HG02610 (cell line): ENCODE data around the gene INPP5D.

Experiments
- ATAC-seq: cut with Tn5 transposase; IDR thresholded peaks from one replicate; pipeline ENCODE4 v1.9.1; 2021; ENCODE audit warnings: mild to moderate bottlenecking, moderate library complexity; ENCODE audit not compliant: unreplicated experiment

INPP5D gene

DNA sequence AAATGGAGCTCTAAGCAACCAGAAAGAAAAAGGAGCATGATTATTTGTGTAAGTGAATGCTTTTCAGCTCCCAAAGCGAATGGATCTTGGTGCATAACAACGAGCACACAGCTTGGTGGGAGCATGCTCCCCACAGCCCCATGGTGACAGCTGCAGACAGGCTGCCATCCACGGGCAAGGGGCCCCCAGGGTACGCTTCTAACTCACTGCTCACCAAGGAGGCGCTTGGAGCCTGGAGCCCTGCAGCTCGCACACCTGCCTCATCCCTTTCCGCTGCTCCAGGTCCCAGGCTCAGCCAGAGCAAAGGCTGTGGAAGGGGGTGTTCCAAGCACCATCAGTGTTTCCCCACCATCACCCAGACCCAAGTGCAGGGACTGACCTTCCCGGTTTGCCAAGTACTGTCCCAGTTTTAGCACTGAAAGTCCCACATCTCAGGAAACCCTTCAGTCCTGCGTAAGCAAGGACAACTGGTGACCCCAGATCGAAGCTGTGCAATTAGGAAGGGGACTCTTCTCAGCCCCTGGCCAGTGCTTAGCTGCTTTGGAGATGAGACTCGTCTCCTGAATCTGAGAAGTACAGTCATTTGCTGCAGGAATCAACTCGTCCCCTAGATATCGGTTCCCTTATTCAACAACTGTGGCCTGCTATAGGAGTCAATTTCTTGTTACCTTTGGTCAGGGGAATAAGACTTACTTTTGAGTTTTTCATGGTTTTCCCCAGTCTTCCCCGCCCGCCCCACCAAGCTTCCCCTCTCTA, 141.3 kb downstream of the INPP5D start:
- ATAC-seq, result no peak

DNA sequence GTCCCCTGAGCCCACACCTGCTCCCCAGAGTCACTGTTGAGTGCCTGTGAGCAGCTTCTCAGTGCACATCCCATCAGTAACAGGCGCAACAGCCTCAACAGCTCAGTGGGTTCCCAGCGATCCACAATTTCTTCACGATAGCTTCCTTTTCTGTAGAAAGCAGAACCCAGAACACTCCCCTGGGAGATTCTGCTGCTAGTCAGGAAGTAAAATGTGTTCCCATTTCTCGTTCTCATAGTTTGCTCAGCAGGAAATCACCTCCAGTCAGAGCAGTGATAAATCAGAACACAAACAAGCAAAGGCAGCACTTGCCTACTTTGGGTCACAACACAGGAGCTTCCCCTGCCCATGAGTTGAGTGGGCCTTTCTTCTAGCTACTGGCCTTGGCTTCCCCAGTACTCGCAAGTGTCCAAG, 142.4 kb downstream of the INPP5D start:
- peak; percentile 63 for ATAC-seq

DNA sequence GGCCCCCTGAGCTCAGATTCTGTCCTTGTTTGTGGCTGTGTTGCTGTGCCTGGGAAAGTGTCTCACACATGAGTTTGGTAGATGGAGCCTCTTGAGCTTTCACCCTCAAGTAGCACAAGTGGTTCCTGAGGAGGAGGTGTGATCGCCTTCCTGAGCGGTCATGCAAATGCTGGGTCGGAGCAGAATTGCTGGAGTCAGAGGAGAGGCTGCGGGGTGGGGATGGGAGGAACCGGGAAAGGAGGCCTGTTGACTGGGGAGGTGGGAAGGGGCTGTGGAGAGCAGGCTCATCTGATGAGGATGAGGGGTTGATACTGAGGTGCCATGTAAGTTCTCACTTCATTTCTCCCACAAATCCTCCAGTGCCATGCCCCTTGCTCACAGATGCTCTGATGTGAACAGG, 142.9 kb downstream of the INPP5D start:
- ATAC-seq, result no peak

DNA sequence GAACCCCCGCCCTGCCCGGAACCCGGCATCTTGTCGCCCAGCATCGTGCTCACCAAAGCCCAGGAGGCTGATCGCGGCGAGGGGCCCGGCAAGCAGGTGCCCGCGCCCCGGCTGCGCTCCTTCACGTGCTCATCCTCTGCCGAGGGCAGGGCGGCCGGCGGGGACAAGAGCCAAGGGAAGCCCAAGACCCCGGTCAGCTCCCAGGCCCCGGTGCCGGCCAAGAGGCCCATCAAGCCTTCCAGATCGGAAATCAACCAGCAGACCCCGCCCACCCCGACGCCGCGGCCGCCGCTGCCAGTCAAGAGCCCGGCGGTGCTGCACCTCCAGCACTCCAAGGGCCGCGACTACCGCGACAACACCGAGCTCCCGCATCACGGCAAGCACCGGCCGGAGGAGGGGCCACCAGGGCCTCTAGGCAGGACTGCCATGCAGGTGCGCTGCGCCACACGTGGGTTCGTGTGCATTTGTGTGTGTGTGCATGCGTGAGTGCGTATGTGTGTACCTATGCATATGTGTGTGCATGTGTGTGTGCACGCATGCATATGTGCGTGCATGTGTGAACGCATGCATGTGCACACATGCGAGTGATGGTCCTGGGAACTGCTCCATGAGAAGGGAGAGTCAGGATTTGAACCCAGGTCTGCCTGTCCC, 144.3 kb downstream of the INPP5D start:
- no peak for ATAC-seq

DNA sequence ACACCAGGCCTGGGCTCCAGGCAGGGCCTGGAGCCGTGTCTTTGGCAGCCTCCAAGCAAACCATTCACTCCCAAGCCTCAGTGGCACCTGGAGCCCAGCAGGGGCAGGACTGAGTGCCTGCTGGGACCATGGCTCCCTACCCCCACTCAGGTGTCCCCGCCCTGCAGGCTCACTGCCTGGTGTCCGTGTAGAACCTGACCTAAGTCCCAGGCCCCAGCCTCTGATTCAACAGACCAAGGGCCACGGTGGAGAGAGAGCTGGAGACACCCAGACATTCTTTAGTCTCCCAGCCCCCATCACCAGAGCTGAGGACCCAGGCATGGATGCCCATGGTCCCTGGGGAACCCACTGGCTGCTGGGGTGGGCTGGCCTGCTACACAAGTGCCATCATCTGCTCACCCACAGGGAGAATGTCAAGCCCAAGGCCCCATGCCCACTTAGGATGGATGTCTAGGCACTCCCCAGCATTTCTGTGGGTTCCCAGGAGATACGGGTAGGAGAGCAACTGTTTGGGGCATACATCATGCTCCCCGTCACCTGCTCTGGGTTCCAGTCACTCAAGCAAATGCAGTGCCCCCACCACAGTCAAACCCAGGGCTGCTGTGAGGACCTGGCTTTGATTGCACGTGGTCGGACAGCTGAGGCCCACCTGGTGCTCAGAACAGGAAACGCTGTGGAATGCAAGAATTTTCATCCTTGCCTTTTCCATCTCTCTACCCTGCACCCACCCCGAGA, 148.4 kb downstream of the INPP5D start:
- ATAC-seq, result no peak

DNA sequence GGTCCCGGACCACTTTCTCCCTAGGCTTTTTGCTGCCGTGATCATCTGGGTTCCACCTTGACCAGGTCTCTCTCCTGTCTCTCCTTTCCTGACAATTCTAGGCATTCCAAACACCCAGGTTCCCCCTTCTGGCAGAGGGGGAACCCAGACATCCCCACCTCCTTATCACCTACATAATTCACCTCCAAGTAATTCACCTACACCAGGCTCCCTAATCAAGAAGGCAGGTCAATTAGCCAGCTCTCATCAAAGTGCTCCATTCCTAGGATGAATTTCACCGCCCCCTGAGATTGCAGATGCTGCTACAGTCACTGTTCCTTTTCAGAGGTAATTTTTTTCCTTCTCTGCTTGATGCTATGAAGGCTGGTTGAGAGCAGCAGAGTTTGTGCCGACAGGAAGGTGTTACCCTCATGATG, 149.0 kb downstream of the INPP5D start:
- ATAC-seq, result no peak

DNA sequence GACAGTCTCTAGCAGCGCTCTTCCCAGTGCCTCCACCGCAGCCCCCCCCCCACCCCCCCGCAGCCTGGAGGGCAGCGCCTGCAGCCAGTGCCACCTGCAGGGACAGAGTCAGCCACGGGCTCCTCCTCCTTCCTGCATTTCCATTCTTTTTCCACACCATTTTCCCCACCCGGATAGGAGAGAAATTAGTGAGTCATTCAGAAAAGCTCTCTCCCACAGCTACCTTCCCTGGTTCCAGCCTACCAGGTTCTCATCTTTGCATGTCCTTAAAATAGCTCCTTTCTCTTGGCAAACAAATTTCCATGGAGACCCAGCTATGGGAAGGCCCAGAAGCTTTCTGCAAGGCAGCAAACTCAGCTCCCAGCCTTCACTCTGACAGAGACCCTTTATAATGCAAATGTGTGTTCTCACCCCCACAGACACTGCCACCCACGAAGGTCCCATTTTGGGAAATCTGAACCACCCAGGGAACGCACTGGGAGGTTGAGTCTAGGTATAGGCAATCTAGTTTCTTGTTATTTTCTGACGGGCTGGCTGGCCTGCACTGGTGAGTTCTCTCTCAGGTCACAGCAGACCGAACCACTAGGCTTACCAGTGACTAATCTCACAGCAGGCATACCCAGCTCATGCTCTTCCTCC, 149.5 kb downstream of the INPP5D start:
- no peak for ATAC-seq

DNA sequence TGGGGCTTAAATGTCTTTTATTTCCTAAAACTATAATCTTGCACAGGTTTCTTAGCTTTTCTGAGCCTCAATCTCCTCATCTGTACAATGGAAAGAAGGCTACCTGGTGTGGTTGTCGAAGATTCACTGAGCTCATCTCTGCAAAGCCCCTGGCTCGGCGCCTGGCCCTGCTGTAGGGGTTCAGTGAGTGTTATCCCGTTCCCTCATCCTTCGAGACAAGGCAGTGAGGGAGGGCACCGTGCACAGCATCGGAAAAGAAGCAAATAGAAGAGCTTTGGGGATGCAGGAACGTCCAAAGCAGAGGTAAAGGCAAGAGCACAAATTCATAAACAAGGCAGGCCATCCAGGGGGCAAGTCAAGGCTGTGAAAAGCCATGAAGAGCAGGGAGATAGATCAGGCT, 150.1 kb downstream of the INPP5D start:
- ATAC-seq, result no peak

DNA sequence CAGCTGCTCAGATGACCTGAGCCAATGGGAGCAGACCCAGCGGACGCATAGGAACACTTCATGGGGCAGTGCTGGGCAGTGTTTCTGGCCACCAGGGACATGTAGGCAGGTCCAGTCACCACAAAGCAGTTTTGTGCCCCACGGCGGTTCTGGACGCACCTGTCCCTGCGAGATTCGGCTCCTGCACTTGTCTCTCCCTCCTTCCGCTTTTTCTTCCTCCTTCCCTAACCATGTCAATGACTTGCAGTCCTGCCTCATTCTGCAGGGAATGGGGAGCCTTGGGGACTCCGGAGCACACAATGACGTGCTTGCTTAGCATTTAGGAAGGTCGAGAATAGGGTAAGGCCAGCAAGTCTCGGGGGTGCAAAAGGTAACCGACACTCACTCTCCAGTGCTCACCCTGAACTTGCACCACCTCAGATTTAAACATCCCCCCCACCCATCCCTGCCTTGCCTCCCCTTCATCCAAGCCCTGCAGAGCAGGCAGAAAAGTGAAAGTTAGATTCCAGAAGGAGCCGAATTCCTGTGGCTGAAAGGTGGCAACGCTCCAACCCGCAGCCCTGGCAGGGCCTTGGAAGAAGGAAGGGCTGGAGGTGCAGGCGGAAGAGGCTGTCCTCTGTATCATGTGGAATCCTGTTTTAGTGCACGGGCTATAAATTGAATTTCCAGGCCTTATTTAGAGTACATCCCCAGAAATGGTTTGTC, 150.9 kb downstream of the INPP5D start:
- no peak for ATAC-seq

DNA sequence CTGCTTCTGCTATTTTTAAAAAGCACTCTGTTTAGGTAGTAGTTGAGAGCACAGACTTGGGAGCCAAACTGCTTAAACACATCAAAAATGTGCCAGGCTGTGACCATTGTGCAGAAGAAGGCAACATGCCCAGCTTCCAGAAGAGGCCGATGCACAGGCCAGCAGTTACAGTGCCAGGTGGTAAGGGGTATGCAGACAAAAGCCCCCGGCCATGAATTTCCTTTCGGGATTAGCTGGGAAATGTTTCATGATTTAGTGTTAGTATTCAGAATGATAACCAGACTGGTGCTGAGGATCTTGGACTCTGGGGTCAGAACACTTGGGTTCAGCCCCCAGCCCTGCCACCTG, 151.4 kb downstream of the INPP5D start:
- no peak for ATAC-seq

DNA sequence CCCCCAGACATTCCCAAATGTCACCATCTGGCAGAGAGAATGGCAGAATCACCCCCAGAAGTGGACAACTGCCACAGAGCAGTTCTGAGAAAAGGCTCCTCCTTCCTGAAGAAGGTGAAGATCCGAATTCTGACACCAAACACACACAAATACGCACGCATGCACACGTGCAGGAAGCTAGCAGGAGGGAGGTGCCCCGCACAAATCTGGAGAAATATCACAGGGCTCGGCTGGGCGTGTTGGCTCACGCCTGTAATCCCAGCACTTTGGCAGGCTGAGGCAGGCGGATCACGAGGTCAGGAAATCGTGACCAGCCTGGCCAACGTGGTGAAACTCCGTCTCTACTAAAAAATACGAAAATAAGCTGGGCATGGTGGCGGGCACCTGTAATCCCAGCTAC, 152.9 kb downstream of the INPP5D start:
- no peak for ATAC-seq

DNA sequence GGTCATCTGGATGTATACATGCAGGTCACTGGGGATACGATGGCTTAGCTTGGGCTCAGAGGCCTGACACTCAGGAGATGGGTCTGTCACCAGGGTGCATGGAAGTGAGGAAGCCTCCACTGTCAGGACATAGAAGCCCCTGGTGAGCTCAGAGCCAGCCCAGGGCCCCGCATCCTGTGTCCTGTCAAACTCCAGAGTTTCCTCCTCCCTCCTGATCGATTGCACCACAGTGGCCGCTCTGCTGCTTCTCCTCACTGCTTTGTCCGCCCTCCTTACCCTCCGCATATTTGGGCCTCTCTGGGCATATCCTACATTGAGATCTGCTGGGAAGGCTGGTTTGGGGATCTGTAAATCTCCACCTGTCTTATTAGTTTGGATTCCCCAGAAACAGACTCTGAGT, 153.8 kb downstream of the INPP5D start:
- no peak for ATAC-seq

DNA sequence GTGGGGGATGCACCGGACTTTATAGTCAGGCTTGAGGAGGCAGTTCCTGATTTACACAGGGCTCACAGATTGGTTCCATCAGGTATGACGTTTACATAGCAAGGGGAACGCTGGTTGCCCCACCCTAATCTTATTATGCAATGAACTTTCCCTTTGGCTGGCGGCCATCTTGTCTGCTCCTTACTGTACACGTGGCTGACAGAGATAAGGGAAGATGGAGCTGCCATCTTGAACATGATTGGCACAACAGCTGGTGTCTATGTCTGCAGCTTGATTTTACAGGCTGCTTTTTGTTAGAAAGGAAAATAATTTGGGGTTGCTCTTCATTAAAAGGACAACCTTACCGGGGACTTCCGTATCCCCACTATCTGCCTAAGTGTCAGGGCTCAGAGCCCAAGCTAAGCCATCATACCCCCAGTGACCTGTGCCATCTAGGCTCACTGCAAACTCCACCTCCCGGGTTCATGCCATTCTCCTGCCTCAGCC, 157.8 kb downstream of the INPP5D start:
- ATAC-seq, result no peak

DNA sequence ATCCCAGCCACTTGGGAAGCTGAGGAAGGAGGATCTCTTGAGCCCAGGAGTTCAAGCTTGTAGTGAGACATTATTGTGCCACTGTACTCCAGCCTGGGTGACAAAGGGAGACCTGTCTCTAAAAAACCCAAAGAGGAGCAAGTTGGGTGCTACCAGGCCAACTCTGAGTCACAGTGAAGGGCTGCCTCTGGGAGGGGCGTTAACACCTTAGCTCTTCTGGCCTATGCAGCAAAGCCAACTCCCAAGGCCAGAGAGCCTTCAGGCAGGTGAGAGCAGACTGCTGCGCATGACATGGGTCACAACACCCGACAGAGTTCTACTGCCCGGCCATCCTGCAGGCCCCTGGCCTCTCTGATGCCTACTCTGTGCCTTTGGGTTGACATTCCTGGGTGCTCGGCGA, 158.7 kb downstream of the INPP5D start:
- no peak for ATAC-seq

DNA sequence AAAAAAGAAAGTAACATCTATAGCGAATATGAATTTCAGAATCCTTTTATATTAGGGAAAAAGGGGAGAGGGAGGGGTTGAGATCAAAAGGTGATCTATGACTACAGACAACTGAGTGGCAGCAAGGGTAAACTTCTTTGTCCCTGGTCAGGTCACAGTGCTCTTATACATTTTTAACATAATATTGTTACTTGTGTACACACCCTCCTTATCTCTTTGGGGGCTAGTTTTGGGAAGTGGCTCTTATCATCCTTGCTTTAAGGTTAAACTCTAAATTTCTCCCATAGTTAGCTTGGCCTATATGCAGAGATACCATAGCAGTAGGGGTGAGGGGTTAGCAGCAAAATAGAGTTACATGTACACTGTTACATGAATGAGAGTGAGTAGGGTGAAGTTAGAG, 159.7 kb downstream of the INPP5D start:
- no peak for ATAC-seq

DNA sequence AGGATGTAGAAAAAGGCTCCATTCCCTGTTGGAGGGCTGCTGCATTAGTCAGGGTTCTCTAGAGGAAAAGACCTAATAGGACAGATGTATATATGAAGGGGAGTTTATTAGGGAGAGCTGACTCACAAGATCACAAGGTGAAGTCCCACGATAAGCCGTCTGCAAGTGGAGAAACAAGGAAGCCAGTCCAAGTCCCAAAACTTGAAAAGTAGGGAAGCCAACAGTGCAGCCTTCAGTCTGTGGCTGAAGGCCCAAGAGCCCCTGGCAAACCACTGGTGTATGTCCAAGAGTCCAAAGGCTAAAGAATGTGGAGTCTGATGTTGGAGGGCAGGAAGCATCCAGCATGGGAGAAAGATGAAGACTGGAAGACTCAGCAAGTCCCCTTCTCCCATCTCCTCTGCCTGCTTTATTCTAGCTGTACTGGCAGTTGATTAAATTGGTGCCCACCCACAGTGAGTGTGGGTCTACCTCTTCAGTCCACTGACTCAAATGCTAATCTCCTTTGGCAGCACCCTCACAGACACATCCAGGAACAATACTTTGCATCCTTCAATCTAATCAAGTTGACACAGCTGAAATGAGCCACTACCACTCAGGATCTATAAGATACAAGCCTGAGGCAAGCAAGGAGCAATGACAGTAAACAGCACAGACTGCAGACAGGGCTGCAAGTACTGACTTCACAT, 161.4 kb downstream of the INPP5D start:
- no peak for ATAC-seq

DNA sequence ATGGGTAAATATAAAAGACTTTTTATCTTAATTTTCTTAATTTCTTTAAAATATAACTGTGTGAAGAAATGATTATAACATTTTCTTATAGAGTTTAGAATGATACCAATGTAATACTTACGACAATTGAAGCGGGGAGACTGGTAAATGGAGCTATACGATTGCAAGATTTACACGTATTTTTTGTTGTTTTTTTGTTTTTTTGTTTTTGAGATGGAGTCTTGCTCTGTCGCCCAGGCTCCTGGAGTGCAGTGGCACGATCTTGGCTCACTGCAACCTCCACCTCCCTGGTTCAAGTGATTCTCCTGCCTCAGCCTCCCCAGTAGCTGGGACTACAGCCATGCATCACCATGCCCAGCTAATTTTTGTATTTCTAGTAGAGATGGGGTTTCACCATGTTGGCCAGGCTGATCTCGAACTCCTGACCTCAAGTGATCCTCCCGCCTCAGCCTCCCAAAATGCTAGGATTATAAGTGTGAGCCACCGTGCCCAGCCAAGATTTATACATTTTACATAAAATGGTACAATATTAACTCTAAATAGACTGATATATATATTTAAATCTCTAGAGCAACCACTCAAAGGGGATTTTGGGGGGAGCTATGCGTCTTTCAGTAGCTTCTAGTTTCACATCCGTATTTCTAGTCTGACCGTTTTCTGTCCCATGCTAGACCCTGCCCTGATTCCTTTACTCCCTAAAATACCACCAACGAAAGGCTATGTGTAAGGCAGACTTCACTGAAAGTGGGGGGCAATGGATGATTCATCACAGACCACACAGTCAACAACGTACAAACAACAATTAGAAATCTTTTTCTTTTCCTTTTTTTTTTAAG, 163.1 kb downstream of the INPP5D start:
- ATAC-seq, result no peak

DNA sequence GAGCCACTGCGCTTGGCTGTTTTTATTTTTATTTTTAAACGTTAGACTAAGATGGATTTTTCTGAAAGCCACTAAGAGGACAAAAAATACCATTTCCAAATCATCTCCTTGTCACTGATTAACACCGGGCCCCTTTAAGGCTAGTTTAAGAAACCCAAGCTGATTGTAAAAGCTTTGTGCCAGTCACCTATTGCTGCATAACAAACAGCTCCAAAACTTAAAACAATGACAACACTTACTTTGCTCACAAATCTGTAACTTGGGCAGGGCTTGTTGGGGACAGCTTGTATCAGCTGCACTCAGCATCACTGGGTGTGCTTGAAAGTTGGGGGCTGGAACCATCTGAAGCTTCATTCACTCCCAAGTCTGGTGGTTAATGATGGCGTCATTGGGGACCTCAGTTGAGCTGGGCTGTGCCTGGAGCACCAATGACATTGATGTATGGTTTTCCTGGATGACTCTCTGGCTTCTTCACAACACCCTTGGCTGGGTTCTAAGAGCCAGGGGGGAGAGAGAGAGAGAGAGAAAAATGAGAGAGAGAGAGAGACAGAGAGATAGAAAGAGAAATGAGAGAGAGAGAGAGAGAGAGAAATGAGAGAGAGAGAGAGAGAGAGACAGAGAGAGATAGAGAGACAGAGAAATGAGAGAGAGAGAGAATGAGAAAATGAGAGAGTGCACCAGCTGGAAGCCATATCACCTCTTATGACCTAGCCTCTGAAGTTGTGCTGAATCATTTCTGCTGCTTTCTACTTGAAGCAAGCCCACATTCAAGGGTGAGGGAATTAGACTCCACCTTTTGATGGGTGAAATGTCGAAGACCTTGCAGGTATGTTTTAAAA, 165.3 kb downstream of the INPP5D start:
- no peak for ATAC-seq
